IMR-90 (cell line): ENCODE results near the gene TPP1. TPM values are rescaled to one million over a fixed set of nuclear protein-coding genes. Genes with fewer than 3 reads are reported as not detected.

Experiments
- ATAC-seq: fragments of 200-7000 bp; cut with Tn5 transposase; 2 replicates; pipeline ENCODE4 v1.9.1; 2020; ENCODE audit warnings: low read depth, mild to moderate bottlenecking, moderate library complexity
- BruUV-seq: library from RNA; stranded (reverse); fragments of 400-500 nt; replicated peaks from 2 replicates; lab custom pipeline; 2021; lab: Mats Ljungman, UMichigan
- CTCF ChIA-PET: fragments of 300-600 bp; formaldehyde crosslinking; extraction: SDS; loops from one replicate; lab custom pipeline; 2021; ENCODE audit warnings: antibody characterized with exemption; lab: Yijun Ruan, JAX
- POLR2A ChIA-PET: fragments of 300-600 bp; sonication (Branson Sonifier 250); formaldehyde crosslinking; loops from one replicate; lab custom pipeline; 2022; ENCODE audit warnings: antibody characterized with exemption; ENCODE audit not compliant: unreplicated experiment; lab: Charles Lee
- DNase-seq: peaks from one replicate; pipeline ENCODE4 v3.0.0; 2013
- H2AFZ ChIP-seq: replicated peaks from 2 replicates; pipeline ENCODE3; 2013; ENCODE audit warnings: low read length, mild to moderate bottlenecking; ENCODE audit not compliant: poor library complexity
- H2AK5ac ChIP-seq: 2 replicates; pipeline ENCODE4 v1.6.1; 2013; ENCODE audit warnings: low read depth, low read length, inconsistent platforms
- H2AK9ac ChIP-seq: replicated peaks from 2 replicates; pipeline ENCODE3; 2013; ENCODE audit warnings: mild to moderate bottlenecking, low read depth, low read length, moderate library complexity; ENCODE audit not compliant: poor library complexity
- H2BK120ac ChIP-seq: 2 replicates; pipeline ENCODE4 v1.6.1; 2013; ENCODE audit warnings: low read depth, low read length, inconsistent platforms
- H2BK15ac ChIP-seq: 3 replicates; pipeline ENCODE4 v1.6.1; 2013; ENCODE audit warnings: low read depth, low read length, inconsistent platforms
- H2BK20ac ChIP-seq: 2 replicates; pipeline ENCODE4 v1.6.1; 2013; ENCODE audit warnings: low read depth, mild to moderate bottlenecking, inconsistent platforms, low read length, moderate library complexity
- H2BK5ac ChIP-seq: 2 replicates; pipeline ENCODE4 v1.6.1; 2013; ENCODE audit warnings: mild to moderate bottlenecking, low read depth, low read length, inconsistent platforms; ENCODE audit not compliant: poor library complexity, severe bottlenecking
- H3K14ac ChIP-seq: replicated peaks from 2 replicates; pipeline ENCODE4 v1.6.1; 2013; ENCODE audit warnings: low read depth, low read length, inconsistent platforms
- H3K18ac ChIP-seq: 2 replicates; pipeline ENCODE4 v1.6.1; 2013; ENCODE audit warnings: low read depth, low read length, control low read depth
- H3K23ac ChIP-seq: 2 replicates; pipeline ENCODE4 v1.6.1; 2013; ENCODE audit warnings: low read depth, low read length, inconsistent platforms
- H3K27ac ChIP-seq: 2 replicates; pipeline ENCODE4 v1.5.1; 2013; ENCODE audit warnings: mild to moderate bottlenecking, control low read depth, low read length; ENCODE audit not compliant: insufficient read depth
- H3K27me3 ChIP-seq: 2 replicates; pipeline ENCODE4 v1.6.1; 2013; ENCODE audit warnings: low read length; ENCODE audit not compliant: control insufficient read depth, insufficient read depth
- H3K36me3 ChIP-seq: 2 replicates; pipeline ENCODE4 v1.6.1; 2013; ENCODE audit warnings: low read length, mixed read lengths; ENCODE audit not compliant: control insufficient read depth, insufficient read depth
- H3K4ac ChIP-seq: 2 replicates; pipeline ENCODE4 v1.6.1; 2013; ENCODE audit warnings: low read depth, low read length, inconsistent platforms
- H3K4me1 ChIP-seq: 2 replicates; pipeline ENCODE4 v1.6.1; 2013; ENCODE audit warnings: low read length, mixed read lengths; ENCODE audit not compliant: control insufficient read depth, insufficient read depth
- H3K4me2 ChIP-seq: 2 replicates; pipeline ENCODE4 v1.6.1; 2013; ENCODE audit warnings: low read depth, mild to moderate bottlenecking, control low read depth, low read length, moderate library complexity
- H3K4me3 ChIP-seq: 2 replicates; pipeline ENCODE4 v1.5.1; 2013; ENCODE audit warnings: low read depth, mild to moderate bottlenecking, control low read depth, low read length, moderate library complexity; ENCODE audit not compliant: insufficient read depth
- H3K56ac ChIP-seq: 2 replicates; pipeline ENCODE4 v1.6.1; 2013; ENCODE audit warnings: low read length, inconsistent platforms; ENCODE audit not compliant: insufficient read depth; ENCODE audit errors: extremely low read depth
- H3K79me1 ChIP-seq, 2 experiments: 2 replicates each; pipeline ENCODE4 v1.6.1; 2013; ENCODE audit warnings: low read length in 2 of 2, inconsistent platforms in 1 of 2, low read depth in 1 of 2
- H3K9ac ChIP-seq: 2 replicates; pipeline ENCODE4 v1.6.1; 2013; ENCODE audit warnings: low read depth, low read length, control low read depth
- H3K9me1 ChIP-seq: 2 replicates; pipeline ENCODE4 v1.6.1; 2013; ENCODE audit warnings: low read length, inconsistent platforms; ENCODE audit not compliant: insufficient read depth
- H3K9me3 ChIP-seq: 2 replicates; pipeline ENCODE4 v1.6.1; 2013; ENCODE audit warnings: low read length; ENCODE audit not compliant: control insufficient read depth, insufficient read depth
- H4K20me1 ChIP-seq: 2 replicates; pipeline ENCODE4 v1.6.1; 2013; ENCODE audit warnings: low read length, inconsistent platforms; ENCODE audit not compliant: insufficient read depth
- H4K5ac ChIP-seq: 2 replicates; pipeline ENCODE4 v1.6.1; 2013; ENCODE audit warnings: mild to moderate bottlenecking, low read depth, low read length, control low read depth
- H4K8ac ChIP-seq, 2 experiments: 2 replicates each; pipeline ENCODE4 v1.6.1; 2013; ENCODE audit warnings: low read depth in 2 of 2, low read length in 2 of 2, control low read depth in 1 of 2, inconsistent platforms in 1 of 2
- H4K91ac ChIP-seq: 2 replicates; pipeline ENCODE4 v1.6.1; 2013; ENCODE audit warnings: low read depth, low read length, inconsistent platforms; ENCODE audit not compliant: insufficient read depth
- RAD21 ChIP-seq: IDR thresholded peaks from 2 replicates; pipeline ENCODE4 v1.6.1; 2012; ENCODE audit warnings: low read length, improper control_type of control experiment
- WGBS, 2 experiments: methylation state at CpG; one replicate each; pipeline versions ENCODE4 v1.1.5 to v1.1.7; 2013; ENCODE audit warnings: missing lambda C conversion rate in 2 of 2; ENCODE audit not compliant: insufficient read length in 1 of 2; ENCODE audit errors: extremely low coverage in 2 of 2; 5-methylcytosine and 5-hydroxymethylcytosine counted together
- dilution Hi-C: fragments of 300-500 bp; cut with HindIII; formaldehyde crosslinking; loops from one replicate; pipeline ENCODE4 v1.14.3; 2018; ENCODE audit warnings: low sequenced_read_pairs; ENCODE audit not compliant: unreplicated experiment
- in situ Hi-C: fragments of 300-500 bp; cut with MboI; formaldehyde crosslinking; loops from 3 replicates; pipeline ENCODE4 v1.14.3; 2019; ENCODE audit warnings: low sequenced_read_pairs, inconsistent platforms, mixed read lengths
- intact Hi-C: fragments of 100-400 bp; cut with micrococcal nuclease; formaldehyde crosslinking; loops from 2 replicates; pipeline ENCODE4 v1.10.0; 2022
- polyA plus RNA-seq, 3 experiments: library from polyadenylated mRNA; depleted of rRNA; stranded (reverse); fragments of >200 nt; gene quantifications; 2 replicates each; pipeline ENCODE4 v1.2.3, GENCODE V29; 2012; ENCODE audit warnings: low replicate concordance in 1 of 3
- total RNA-seq: library from RNA; depleted of rRNA; stranded (reverse); fragments of >200 nt; gene quantifications from 2 replicates; pipeline ENCODE4 v1.2.3, GENCODE V29; 2012
- TF ChIP-seq, protein P1 (sequence below): fragments of 150-350 bp; IDR thresholded peaks from 2 replicates; pipeline ENCODE4 v1.6.1; 2016; ENCODE audit warnings: low read depth, mild to moderate bottlenecking, low read length, moderate library complexity, borderline replicate concordance

The TPP1 gene
- total and polyA plus RNA-seq, 2 of the 4 experiments (the other 2 are of a cell fraction), result 33.5 to 108 TPM

DNA sequence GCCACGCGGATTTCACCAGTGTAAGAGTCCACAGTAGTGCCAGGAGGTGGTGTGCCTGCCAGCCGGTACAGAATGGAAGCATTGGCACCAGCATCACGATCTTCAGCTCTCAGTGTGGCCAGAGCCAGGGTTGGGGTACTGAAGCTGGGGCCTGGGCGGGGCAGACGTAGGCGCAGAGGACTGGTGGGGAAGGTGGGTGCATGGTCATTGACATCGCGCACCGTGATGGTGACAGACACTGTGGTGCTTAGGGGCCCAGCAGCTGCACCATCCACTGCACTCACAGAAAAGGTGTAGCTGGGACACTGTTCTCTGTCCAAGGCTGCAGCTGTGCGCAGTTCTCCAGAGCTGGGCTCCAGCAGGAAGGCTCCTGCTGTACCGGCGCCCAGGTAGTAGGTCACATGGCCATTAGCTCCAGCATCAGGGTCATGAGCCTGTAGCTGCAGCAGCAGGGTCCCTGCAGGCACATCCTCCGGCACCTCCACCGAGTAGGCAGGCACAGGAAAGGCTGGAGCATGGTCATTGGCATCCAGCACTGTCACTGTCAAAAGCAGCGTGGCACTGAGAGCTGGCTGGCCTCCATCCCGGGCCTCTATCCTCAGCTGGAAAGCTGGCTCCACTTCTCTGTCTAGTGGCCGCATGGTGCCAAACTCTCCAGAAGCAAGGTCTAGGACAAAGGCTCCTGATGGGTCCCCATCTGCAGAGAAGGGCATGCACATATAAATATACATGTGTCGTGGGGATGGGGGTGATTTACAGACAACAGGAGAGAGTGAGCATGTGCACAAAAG, 7.9 kb upstream of the TPP1 start (continued):
- TF ChIP-seq, protein P1, sequence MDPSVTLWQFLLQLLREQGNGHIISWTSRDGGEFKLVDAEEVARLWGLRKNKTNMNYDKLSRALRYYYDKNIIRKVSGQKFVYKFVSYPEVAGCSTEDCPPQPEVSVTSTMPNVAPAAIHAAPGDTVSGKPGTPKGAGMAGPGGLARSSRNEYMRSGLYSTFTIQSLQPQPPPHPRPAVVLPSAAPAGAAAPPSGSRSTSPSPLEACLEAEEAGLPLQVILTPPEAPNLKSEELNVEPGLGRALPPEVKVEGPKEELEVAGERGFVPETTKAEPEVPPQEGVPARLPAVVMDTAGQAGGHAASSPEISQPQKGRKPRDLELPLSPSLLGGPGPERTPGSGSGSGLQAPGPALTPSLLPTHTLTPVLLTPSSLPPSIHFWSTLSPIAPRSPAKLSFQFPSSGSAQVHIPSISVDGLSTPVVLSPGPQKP, result no peak

DNA sequence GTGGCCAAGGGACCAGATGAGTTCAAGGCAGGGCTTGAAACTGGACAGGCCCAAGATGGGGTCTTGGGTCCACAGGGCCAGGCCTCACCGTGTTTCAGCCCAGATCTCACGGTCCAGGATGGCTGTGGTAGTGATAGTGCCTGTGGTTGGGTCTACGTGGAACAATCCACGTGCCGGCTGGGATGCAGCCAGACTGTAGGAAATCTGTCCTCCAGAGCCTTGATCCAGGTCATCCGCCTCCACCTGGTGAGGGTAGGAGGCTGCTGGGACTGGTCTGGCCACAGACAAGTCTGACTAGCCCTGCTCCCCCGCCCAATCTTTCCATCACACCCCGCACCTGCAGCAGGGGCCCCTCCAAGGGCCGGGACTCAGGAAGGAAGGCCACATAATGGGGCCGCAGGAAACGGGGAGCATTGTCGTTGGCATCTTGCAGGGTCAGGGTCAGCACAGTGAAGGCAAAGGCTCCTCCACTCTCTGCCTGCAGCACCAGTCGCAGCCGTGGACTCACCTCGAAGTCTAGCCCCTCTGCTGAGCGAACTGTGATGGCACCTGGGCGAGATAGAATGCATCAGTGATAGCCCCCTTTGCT, 6.7 kb upstream of the TPP1 start:
- in situ Hi-C loops, result no loop called here
- no peak overlapping the region for H3K27ac ChIP-seq
- H4K91ac ChIP-seq, result no peak overlapping the region
- H4K20me1 ChIP-seq, result no peaks in the 10 kb centered on the region
- H3K23ac ChIP-seq, result no peak overlapping the region
- H3K4ac ChIP-seq, result no peak overlapping the region
- no peak overlapping the region for H3K4me3 ChIP-seq
- no peak overlapping the region for H2AK5ac ChIP-seq
- H3K4me2 ChIP-seq, result no peak overlapping the region
- H2BK120ac ChIP-seq, result no peak overlapping the region
- no peak for TF ChIP-seq RAD21
- no peaks in the 10 kb centered on the region for H3K79me1 ChIP-seq
- H4K8ac ChIP-seq, result no peak overlapping the region
- H2BK5ac ChIP-seq, result no peak overlapping the region
- no peak overlapping the region for H3K18ac ChIP-seq
- no peaks in the 10 kb centered on the region for H3K9me1 ChIP-seq
- no peak overlapping the region for H2AFZ ChIP-seq
- intact Hi-C loops, result no loop called here
- no peaks in the 10 kb centered on the region for H3K9me3 ChIP-seq
- H3K14ac ChIP-seq, result no peak overlapping the region
- H2AK9ac ChIP-seq, result no peak overlapping the region
- no peaks in the 10 kb centered on the region for H3K27me3 ChIP-seq
- peaks cover 54% of the 10 kb centered on the region for H3K36me3 ChIP-seq
- dilution Hi-C loops, result no loop called here
- no peak for ATAC-seq
- CTCF ChIA-PET, result no interaction called here
- DNase-seq, result no peak
- no peak overlapping the region for H2BK20ac ChIP-seq
- POLR2A ChIA-PET, result no interaction called here
- H2BK15ac ChIP-seq, result no peak overlapping the region
- no peaks in the 10 kb centered on the region for H3K4me1 ChIP-seq
- no peak overlapping the region for H3K56ac ChIP-seq
- 96% methylated on average over 8 of the region's 17 CpGs; no CpG with 5 or more reads in 1 of the 2 experiments for WGBS, 2 experiments
- no peak overlapping the region for H3K9ac ChIP-seq
- H4K5ac ChIP-seq, result no peak overlapping the region
- no TSS peak for BruUV-seq
